Kidney epithelial cell (primary cell): ENCODE results near the gene XRN2. TPM values are rescaled to one million over a fixed set of nuclear protein-coding genes. Genes with fewer than 3 reads are reported as not detected.

Source experiments
- DNase-seq: peaks from one replicate; pipeline ENCODE4 v3.0.0-alpha.2; 2010; ENCODE audit warnings: low read depth
- H3K27me3 ChIP-seq: 2 replicates; pipeline ENCODE4 v1.6.0; 2011; ENCODE audit warnings: low read length; ENCODE audit not compliant: control insufficient read depth, insufficient read depth
- H3K36me3 ChIP-seq: 2 replicates; pipeline ENCODE4 v1.5.1; 2011; ENCODE audit warnings: low read length; ENCODE audit not compliant: control insufficient read depth, insufficient read depth
- H3K4me3 ChIP-seq: 2 replicates; pipeline ENCODE4 v1.5.1; 2011; ENCODE audit warnings: low read depth, mild to moderate bottlenecking, control low read depth, low read length
- total RNA-seq: library from RNA; depleted of rRNA; stranded (reverse); fragments of >200 nt; gene quantifications from 2 replicates; pipeline ENCODE4 v1.2.3, GENCODE V29; 2015
- TF ChIP-seq, protein P1 (sequence below): IDR thresholded peaks from 2 replicates; pipeline ENCODE4 v1.5.1; 2011; ENCODE audit warnings: mild to moderate bottlenecking, moderate library complexity, low read length, control low read depth, inconsistent platforms; ENCODE audit not compliant: insufficient read depth, poor library complexity, severe bottlenecking

XRN2 gene, protein sequence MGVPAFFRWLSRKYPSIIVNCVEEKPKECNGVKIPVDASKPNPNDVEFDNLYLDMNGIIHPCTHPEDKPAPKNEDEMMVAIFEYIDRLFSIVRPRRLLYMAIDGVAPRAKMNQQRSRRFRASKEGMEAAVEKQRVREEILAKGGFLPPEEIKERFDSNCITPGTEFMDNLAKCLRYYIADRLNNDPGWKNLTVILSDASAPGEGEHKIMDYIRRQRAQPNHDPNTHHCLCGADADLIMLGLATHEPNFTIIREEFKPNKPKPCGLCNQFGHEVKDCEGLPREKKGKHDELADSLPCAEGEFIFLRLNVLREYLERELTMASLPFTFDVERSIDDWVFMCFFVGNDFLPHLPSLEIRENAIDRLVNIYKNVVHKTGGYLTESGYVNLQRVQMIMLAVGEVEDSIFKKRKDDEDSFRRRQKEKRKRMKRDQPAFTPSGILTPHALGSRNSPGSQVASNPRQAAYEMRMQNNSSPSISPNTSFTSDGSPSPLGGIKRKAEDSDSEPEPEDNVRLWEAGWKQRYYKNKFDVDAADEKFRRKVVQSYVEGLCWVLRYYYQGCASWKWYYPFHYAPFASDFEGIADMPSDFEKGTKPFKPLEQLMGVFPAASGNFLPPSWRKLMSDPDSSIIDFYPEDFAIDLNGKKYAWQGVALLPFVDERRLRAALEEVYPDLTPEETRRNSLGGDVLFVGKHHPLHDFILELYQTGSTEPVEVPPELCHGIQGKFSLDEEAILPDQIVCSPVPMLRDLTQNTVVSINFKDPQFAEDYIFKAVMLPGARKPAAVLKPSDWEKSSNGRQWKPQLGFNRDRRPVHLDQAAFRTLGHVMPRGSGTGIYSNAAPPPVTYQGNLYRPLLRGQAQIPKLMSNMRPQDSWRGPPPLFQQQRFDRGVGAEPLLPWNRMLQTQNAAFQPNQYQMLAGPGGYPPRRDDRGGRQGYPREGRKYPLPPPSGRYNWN
- total RNA-seq, result 105 and 107 TPM in 2 replicates

DNA sequence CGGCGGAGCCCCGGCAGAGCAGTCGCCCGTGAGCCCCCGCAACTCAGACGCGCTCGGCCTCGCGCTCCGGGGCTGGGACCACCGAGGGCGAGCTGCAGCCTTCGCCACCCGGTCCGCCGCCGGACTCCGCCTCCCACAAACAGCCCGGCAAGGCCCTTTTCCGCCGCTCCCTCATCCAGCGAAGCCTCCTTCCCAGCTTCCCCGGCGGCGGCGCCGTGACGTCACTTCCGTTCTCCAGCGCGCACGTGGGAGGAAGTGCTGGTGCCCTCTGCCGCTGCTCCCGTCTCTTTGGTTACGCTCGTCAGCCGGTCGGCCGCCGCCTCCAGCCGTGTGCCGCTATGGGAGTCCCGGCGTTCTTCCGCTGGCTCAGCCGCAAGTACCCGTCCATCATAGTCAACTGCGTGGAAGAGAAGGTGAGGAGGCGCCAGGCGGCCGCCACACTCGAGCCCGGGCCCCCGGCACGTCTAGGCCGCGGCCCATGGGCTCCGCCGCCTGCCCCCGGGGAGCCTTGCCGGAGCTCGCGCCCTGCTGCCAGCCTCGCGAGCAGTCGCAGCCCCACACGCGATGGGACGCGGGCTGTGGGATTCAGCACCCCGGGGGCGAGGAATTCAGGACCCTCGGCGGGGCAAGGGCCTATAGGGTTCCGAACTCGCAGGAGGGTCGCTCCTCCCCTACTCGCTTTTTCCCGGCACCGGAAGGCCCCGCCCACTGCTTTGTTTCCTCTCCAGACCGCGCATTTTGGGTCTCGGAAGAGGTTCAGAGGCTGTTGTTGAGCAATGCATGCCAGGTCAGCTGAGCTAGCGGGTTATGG, at the start of gene XRN2:
TSS of gene XRN2 (plus strand) at position 271 of the 811 bp plus-strand sequence. CDS start at position 339, 68 bp downstream.
- Histone ChIP-seq H3K4me3 (peak within 1 kb of the TSS; percentile 87), H3K36me3 (no peaks in the 10 kb centered on the region), H3K27me3 (no peaks in the 10 kb centered on the region)
- DNase-seq, result peak; percentile 67
- TF ChIP-seq, protein P1, sequence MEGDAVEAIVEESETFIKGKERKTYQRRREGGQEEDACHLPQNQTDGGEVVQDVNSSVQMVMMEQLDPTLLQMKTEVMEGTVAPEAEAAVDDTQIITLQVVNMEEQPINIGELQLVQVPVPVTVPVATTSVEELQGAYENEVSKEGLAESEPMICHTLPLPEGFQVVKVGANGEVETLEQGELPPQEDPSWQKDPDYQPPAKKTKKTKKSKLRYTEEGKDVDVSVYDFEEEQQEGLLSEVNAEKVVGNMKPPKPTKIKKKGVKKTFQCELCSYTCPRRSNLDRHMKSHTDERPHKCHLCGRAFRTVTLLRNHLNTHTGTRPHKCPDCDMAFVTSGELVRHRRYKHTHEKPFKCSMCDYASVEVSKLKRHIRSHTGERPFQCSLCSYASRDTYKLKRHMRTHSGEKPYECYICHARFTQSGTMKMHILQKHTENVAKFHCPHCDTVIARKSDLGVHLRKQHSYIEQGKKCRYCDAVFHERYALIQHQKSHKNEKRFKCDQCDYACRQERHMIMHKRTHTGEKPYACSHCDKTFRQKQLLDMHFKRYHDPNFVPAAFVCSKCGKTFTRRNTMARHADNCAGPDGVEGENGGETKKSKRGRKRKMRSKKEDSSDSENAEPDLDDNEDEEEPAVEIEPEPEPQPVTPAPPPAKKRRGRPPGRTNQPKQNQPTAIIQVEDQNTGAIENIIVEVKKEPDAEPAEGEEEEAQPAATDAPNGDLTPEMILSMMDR, result no peak

DNA sequence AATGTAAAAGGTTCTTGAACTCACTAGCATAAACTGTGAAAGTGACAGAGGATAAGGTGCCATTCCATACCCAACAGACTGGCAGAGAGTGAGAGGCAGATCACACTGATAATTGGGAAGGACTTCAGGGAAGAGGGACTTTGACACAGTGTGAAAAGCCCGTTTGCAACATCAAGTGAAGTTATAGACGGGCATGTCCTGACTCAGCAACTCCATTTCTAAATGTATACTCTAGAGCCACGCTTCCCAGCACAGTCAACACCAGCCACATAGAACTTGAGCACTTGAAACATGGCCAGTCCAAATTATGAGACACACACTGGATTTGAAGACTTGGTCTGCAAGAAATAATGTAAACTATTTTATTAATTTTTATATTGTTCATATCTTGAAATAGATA, 45.9 kb upstream of the XRN2 start:
- TF ChIP-seq, protein P1, result no peak
- Histone ChIP-seq H3K4me3 (no peak overlapping the region), H3K27me3 (no peaks in the 10 kb centered on the region), H3K36me3 (no peaks in the 10 kb centered on the region)
- no peak for DNase-seq

DNA sequence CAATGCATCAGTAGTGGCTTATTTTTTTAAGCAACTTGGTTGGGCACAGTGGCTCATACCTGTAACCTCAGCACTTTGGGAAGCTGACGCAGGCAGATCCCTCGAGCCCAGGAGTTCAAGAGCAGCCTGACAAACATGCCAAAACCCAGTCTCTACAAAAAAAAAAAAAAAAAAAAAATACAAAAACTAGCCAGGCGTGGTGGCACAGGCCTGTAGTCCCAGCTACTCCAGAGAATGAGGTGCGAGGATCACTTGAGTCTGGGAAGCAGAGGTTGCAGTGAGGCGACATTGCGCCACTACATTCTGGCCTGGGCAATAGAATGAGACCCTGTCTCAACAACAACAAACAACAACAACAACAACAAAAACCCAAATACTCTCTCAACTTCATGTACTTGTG, 44.7 kb upstream of the XRN2 start:
- H3K4me3 ChIP-seq, result no peak overlapping the region
- H3K27me3 ChIP-seq, result no peaks in the 10 kb centered on the region
- DNase-seq, result no peak
- H3K36me3 ChIP-seq, result no peaks in the 10 kb centered on the region
- TF ChIP-seq, protein P1, result no peak

DNA sequence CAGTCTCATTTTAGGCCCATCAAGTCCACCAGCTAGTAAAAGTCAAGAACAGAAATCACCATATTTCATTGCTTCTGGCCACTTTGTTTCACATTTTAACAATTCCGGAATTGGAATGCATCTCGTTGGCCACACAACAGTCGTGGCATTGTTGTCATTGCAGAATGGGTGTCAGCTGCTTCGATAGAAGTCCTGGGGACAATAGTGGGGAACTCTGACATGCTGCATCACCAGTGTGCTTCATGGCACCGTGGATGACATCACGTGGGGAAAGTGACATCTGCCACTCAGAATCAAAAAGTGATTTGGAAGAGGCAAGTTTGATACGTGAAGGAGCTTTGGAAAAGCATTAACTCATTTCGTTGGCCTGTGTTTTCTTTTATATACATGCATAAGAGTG, 43.8 kb upstream of the XRN2 start:
- no peak for DNase-seq
- no peaks in the 10 kb centered on the region for H3K36me3 ChIP-seq
- H3K27me3 ChIP-seq, result no peaks in the 10 kb centered on the region
- no peak overlapping the region for H3K4me3 ChIP-seq
- TF ChIP-seq, protein P1, result no peak

DNA sequence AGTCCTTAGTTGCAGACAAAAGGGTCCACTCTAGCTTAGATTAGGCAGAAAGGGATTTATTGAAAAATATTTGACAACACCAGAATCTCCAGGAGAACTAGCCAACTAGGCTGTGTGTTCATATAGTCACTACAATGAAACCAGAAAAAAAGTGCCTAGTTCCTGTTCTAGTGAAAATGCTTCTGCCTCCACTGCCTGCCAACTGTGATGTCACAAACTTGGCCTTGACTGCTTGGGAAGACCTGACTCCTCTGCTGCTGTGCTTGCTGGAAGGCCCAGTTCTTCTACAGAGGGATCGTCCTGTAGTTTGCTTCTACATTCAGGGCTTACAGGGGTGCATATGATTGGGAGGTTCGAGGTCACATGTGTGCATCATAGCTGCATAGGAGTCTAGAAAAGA, 40.3 kb upstream of the XRN2 start:
- TF ChIP-seq, protein P1, result no peak

More for the DNA sequence above, 40.3 kb upstream of the XRN2 start:
- DNase-seq, result no peak
- no peaks in the 10 kb centered on the region for H3K36me3 ChIP-seq
- no peaks in the 10 kb centered on the region for H3K27me3 ChIP-seq
- no peak overlapping the region for H3K4me3 ChIP-seq
